ENCODE measurements around the gene GLIPR2.
"Not testable (repeated sequence)": the region's sequence is repeated elsewhere in the genome, so short reads cannot be mapped to it uniquely, and the experiment has no call there.

The GLIPR2 gene

DNA sequence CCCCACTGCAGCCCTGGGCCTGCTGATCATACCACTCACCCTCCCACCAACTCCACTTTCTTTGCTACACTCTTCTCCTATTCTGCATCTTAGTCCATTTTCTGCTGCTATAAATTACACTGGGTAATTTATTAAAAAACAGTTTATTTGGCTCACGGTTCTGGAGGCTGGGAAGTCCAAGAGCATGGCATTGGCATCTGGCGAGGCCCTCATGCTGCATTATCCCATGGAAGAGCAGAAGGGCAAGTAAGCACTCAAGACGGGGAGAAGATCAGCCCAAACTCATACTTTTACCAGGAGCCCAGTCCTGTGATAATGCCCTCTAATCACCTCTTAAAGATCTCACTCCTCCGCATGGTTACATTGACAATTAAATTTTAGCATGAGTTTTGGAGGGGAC lies 9.4 kb downstream of the GLIPR2 start:
- DNase-seq: no peak

DNA sequence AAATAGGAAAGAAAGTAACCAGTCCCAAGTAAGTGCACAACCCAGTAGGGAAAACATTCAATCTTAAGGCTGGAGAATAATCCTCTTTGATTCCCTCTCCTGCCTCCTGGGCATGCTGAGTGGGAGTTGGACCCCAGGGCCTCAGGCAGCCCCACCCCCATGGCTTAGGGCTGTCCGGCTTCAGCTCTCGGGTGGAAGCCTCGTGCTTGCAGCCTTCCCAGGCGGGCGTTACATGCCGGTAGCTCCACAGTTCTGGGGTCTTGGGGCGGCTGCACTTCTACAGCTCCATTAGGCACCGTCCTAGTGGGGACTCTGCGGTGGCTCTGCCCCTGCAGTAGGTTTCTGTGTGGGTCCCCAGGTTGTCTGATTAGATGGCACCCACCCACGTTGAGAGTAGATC lies 10.1 kb downstream of the GLIPR2 start:
- DNase-seq: no peak

DNA sequence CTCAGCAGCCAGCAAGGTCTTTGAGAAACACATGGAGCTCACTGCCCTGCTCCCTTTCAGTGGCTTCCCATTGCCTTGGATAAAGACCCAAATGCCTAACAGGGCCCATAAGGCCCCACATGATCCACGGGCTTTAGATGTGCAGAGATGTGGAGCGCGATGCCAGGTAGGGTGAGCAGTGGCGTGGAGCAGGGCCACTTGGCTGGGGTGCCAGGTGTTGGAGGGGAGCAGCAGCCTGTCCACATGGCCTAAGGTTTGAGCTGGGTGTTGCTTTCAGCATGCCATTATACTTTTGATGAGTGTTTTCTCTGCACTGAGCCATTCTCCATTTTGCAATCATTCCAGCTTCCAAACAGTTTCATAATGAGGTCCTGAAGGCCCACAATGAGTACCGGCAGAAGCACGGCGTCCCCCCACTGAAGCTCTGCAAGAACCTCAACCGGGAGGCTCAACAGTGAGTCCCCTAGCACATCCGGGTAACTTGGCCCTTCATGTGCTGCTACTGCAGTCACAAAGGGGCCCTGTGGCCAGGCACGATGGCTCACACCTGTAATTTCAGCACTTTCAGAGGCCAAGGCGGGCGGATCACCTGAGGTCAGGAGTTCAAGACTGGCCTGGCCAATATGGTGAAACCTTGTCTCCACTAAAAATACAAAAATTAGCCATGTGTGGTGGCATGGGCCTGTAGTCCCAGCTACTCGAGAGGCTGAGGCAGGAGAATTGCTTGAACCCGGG lies 11.1 kb downstream of the GLIPR2 start:
- no peak for DNase-seq

DNA sequence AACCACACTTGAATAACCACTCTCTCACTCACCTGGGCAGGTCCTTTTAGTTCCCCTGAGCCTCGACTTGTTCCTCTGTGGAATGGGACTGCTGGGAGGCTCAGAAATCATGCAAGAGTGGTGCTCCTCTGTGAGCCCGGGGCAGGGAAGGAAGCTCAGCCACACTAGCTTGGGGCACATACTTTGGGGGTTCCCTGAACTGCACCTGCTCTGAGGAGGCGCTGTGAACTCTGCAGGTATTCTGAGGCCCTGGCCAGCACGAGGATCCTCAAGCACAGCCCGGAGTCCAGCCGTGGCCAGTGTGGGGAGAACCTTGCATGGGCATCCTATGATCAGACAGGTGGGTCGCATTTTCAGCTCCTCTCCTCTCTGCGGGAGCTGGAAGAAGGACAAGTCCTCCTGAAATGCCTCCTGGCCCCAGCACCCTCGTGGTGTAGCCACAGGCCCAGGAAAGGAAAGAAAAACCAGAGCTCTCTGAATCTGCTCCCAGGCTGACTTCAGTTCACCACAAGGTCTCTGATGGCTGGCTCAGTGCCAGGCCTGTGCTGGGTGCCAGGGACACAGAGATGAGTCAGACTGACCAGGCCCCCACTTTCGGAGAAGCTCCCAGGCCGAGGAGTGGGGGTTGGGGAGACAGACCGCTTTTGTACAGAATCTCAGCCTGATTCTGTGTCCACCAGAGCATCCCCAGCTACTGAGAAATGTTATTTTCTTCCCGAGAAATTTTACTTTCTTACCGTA lies 11.9 kb downstream of the GLIPR2 start:
- DNase-seq: peak; percentile 34

DNA sequence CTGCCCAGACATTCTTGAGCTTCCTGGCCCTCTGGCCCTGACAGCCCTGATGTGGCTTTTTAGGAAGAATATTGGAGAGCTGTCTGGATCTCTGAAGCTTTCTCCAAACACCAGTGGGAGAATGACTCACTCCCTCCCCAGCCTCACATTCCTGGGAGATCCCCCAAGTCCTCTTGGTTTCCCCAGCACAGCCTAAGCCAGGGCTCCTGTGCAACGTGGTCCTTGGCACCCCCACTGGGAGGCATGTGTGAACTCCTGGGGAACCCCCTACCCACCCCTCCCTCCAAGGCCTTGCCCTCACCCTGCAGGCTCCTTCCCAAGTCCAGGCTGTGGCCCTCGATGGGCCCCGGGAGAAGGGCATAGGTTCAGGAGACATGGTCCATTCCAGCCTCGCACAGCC lies 12.7 kb downstream of the GLIPR2 start:
- no peak for DNase-seq

DNA sequence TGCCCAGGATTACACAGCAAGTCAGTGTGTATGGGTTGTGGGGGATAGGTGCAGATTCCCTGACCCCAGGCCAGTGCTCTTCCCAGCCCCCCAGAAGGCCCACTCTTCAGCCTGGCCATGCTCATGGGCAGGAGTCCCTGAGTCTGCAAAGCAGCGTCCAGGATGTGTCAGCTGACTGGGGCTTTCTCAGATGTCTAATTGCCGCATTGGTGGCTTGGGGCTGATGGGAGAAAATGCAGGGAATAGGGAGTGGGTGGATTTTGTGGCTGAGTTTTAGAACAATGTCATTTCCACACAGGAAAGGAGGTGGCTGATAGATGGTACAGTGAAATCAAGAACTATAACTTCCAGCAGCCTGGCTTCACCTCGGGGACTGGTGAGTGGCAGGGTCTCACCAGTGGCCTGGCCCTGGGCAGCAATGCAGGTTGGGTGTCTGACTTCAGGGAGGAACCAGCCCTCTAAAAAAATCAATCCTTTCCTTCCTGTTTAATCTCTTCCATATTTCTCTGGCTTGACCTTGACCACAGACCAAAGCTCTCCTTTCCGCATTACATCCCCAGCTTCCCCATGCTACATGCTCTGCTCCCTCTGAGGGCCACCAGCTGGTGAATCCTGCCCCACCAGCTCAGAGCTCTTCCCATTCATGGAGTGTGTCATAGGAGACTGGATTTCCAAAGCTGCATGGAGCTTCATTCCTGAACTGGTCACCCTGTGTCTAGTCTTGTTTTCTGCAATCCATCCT lies 14.2 kb downstream of the GLIPR2 start:
- DNase-seq: no peak

DNA sequence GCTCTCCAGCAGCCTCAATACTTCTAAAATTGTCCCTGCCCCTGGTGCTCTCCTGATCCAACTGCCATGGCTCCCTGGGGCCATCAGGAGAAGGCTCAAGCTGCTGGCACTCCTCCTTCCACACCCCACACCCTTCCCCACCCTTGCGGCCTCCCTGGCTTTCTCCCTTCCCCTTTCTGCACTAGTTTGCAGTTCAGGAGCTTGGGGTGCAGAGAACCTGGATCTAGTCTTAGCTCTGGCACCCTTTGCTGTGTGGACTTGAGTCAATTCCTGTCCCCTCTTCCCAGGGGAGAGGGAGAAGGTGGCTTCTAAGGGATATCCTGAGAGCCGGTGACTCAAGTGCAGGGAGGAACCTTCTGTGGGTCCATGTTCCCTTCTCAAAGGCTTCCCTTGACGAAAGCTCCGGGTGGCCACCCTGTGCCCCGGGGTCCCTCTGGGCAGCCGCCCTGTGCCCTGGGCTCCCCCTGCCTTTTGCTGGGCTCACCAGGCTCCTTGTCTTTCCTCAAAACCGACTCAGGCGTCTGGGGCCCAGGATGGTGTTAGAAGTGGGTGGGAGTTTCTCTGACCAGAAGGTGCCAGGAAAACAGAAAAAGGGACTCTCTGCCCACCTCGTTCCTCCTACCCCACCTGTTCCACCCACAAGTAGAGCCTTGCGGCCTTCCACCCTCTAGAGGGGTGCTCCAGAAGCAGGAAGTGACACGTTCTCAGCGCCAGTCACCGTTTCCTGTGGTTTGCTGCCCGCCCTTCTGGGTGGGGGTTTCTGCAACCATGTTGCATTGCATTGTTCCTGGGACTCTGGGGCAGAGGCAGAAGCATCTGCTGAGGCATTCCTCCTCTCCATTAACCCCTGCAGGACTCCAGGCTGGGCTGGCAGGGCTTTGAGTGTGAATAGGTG lies 15.0 kb downstream of the GLIPR2 start:
- DNase-seq: peak; percentile 82

DNA sequence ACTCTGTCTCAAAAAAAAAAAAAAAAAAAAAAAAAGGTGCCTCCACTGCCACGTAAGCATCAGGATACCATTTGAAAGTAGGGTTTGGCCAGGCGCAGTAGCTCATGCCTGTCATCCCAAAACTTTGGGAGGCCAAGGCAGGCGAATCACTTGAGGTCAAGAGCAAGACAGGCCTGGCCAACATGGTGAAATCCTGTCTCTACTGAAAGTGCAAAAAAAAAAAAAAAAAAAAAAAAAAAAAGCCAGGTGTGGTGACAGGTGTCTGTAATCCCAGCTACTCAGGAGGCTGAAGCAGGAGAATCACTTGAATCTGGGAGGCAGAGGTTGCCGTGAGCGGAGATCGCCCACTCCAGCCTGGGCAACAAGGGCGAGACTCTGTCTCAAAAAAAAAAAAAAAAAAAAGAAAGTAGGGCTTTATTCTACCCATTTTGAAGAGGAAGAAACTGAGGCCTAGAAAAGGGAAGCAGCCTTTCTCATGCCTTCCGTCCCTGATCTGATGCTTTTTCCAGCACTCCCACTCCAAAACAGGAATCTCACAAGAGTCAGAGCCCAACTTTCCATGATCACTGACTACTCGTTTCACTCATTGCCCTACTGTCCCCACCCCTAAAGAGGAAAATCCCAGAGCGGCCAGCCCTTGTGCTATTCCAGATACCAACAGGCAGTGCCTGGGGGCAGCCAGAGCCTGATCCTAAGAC lies 16.4 kb downstream of the GLIPR2 start:
- DNase-seq: no peak

DNA sequence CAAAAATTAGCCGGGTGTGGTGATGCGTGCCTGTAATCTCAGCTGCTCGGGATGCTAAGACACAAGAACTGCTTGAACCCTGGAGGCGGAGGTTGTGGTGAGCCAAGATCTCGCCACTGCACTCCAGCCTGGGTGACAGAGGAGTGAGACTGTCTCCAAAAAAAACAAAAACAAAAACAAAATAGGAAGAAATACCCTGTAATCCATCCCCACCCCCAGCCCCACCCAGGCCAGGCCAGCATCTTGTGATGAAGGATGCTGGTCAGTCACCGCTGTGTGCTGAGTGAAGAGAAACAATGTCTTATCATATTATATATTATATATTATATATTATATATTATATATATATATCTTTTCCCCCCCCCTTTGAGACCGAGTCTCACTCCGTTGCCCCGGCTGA lies 17.2 kb downstream of the GLIPR2 start:
- no peak for DNase-seq

DNA sequence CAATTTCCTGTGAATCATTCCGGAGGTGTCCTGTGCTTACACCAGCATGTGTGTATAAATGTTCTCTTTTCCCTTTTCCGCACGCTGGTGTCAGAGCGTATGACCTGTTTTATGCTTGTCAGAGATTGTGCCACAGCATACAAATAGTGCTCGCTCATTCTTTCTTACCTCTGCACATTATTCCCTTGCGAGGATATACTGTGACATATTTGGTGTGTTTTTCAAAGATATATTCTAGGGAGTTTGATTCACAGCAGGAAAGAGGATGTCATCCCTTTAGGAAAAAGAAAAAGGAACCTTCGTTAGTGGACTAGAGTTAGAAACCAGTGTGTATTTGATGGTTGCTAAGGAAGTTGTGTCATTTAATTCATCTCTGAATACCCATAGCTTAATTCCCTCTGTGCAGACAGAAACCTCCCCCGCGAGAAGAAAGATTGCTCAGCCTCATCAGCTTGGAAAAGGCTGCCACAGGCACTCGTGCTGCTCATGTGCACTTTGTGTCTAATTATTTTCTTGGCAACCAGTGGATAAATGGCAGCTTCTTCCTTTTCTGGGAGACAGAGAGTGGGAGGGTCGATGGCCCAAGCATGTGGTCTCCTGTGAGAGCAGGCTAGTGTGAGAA lies 17.9 kb downstream of the GLIPR2 start:
- DNase-seq: no peak

DNA sequence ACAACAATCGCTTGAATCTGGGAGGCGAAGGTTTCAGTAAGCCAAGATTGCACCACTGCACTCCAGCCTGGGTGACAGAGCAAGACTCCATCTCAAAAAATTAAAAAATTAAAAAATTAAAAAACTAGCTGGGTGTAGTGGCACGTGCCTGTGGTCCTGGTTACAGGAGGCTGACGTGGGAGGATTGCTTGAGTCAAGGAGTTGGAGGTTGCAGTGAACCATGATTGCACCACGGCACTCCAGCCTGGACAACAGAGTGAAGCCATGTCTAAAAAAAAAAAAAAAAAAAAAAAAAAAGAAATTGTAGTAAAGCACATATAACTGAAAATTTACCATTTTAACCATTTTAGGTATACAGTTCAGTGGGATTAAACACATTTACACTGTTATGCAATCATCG lies 19.6 kb downstream of the GLIPR2 start:
- DNase-seq: no peak

DNA sequence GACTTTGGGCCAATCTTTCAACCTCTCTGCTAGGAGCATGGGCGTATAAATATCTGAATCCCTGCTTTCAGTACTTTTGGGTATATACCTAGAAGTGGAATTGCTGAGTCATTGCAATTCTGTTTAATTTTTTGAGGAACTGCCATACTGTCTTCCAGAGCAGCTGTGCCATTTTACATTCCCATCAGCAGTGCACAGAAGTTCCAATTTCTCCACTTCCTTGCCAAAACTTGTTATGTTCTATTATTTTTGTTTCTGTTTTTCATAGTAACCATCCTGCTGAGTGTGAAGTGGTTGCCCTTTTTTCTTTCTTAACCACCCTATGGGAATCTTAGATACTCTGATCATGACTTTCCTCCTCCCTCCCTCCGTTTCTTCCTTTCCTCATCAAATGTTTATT lies 21.6 kb downstream of the GLIPR2 start:
- no peak for DNase-seq

DNA sequence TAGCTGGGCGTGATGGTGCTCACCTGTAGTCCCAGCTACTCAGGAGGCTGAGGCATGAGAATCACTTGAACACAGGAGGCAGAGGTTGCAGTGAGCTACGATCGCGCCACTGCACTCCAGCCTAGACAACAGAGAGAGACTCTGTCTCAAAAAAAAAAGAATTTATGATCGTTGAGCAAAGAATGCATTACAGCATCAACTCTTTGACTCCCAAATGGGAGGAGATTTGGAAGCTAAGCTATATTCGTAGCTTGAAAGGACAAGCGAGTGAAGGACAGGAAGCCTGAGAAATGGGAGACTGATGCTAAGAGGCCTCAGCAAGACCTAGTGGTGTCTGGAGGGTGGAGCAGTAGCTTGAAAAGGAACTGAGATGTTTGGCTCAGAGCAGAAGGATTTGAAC lies 22.4 kb downstream of the GLIPR2 start:
- DNase-seq: no peak

DNA sequence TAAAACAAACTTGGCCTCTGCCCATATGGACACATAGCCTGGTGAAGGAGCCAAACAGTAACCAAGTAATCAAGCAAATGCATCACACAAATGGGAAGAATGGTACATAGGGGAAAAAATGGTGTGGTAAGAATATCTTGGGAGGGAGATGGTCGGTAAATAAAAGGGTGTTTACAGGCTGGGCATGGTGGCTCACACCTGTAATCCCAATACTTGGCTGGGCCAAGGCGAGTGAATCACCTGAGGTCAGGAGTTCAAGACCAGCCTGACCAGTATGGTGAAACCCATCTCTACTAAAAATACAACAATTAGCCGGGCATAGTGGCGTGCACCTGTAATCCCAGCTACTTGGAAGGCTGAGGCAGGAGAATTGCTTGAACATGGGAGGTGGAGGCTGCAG lies 23.0 kb downstream of the GLIPR2 start:
- DNase-seq: not testable (repeated sequence)

DNA sequence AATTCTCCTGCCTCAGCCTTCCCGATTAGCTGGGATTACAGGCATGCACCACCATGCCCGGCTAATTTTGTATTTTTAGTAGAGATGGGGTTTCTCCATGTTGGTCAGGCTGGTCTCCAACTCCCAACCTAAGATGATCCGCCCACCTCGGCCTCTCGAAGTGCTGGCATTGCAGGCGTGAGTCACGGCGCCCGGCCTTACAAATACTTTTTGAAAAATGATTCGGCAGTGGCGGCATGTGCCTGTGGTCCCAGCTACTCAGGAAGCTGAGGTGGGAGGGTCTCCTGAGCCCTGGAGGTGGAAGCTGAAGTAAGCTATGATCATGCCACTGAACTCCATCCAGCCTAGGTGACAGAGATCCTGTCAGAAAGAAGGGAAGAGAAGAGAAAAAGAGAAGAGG lies 23.6 kb downstream of the GLIPR2 start:
- DNase-seq: not testable (repeated sequence)

DNA sequence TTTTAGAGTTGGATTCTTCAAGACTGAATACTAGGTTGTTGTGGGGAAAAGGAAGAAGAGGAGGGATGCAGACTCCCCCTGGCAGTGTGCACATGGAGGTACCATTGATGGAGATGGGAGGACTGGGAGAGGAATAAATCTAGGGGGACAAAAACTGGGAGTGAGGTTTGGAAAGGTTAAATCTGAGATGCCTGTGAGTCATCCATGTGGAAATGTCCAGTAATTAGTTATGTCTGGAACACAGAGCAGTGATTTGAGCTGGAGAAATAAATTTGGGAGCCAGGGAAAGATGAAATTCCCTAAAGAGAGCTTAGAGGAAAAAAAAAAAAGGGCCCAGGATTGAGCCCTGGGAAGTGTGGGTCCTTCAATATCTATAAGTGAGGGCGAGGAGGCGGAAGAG lies 24.7 kb downstream of the GLIPR2 start:
- no peak for DNase-seq

DNA sequence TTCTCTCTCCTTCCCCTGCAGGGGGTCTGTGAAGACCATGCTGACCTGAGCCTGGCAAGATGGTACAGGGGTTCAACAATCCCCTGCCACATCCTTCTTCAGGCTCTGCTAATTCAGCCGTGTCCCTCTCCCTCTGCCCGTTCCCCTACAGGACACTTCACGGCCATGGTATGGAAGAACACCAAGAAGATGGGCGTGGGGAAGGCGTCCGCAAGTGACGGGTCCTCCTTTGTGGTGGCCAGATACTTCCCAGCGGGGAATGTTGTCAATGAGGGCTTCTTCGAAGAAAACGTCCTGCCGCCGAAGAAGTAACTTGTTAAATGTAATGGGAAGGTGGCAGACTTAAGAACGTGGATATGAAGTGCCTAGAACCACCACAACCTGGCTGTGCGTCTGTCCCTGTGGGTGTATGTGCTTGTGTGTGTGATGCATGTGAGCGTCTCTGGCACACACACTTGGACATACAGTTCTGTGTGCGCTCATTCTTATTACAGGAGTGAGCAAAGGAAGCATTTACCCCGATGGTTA lies 25.7 kb downstream of the GLIPR2 start:
- DNase-seq: no peak

DNA sequence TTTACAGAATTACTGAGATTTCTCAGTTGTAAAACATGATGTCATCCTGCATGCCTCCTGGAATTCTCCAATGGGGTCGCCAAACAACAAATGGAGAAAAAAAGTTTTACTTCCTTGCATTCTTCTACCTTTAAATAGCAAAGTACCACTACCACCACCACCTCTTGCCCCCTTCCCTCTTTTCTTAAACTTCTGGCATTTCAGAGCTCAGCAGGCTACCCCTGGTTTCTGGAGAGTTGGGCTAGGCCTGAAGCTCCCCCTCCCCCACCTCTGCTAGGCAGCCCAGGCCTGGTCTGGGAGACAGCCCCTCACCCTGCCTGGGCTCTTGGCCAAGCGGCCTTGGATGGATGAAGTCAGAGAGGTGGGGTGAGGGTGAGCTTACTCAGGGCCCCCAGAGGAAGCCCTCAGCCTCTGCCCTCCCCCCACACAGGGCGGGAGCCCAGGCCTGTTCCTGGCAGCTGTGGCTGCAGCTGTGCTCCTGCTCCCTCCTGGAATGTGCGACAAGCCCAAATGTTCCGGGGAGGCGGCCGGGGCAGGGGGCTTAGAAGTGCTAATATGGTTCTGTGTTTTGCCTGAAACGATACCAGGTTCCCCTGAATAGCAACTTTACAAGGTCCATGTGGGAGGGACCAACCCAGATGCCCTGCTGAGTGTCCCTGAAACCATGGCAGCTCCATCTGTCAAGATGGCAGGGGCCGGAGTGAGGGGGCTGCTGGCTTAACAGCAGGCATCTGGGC lies 26.7 kb downstream of the GLIPR2 start:
- no peak for DNase-seq

DNA sequence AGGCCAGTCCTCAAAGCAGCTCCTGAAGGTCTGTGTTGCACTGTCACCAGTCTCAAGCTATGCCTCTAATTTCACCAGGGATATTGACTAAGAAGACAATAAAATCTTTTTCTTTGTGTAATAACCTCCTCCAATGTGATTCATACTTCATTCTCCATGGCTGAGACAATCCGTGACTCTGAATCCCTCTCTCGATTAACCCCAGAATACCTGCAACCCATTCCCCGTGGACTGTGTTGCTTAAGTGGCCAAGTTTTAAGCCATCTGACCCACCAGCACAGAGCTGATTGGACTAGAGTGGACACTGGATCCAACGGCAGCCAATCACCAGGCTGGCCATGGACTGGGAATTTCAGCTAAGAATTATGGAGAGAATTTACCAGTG lies 27.2 kb downstream of the GLIPR2 start:
- DNase-seq: no peak

DNA sequence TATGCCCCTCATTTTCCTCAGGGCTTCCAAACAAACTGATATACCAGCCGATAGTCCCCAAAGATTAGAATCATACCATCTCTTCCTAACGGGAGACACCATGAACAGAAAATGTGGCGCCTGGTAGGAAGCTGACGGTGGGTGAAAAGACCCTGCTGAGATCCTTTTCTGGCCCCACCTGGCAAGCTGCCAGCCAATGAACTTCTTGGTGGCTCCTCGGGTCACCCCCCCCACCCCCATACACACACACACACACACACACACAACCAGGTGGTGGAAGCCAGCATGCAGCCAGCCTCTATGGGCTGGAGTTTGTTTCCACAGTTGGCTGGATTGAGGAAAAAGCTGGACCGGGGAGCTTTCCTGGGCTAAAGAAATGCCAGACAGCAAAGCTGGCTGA lies 27.8 kb downstream of the GLIPR2 start:
- no peak for DNase-seq

DNA sequence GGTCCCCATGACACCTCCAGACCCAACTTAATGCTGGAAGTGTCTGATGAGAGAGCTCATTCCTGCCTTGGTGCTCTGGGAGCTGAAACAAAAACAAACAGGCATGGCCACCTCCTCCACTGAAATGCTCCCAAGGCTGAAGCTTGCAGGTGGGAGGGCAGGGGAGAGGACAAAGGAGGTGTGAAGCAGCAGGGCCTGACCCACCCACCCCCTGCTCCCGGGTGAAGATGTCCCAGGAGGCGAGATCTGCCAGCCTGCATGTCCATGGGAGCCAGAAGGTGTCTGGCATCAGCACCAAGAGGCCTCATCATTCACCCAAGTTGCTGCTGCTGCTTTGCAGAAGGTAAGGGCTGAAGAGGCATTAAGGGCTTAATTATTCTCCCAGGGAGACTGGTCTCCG lies 28.5 kb downstream of the GLIPR2 start:
- DNase-seq: no peak

Measured in activated naive CD4-positive, alpha-beta T cell treated with anti-CD3 and anti-CD28 coated beads, Interleukin-2, amount 50 U/mL, for 16 hours (primary cell).